ENCODE measurements around the gene TMEM229B. TPM values are rescaled to one million over a fixed set of nuclear protein-coding genes. Genes with fewer than 3 reads are reported as not detected.
"Not testable (repeated sequence)": the region's sequence is repeated elsewhere in the genome, so short reads cannot be mapped to it uniquely, and the experiment has no call there.

TMEM229B gene
- total RNA-seq, 1 experiment from 2014 or later: 0.07 TPM

DNA sequence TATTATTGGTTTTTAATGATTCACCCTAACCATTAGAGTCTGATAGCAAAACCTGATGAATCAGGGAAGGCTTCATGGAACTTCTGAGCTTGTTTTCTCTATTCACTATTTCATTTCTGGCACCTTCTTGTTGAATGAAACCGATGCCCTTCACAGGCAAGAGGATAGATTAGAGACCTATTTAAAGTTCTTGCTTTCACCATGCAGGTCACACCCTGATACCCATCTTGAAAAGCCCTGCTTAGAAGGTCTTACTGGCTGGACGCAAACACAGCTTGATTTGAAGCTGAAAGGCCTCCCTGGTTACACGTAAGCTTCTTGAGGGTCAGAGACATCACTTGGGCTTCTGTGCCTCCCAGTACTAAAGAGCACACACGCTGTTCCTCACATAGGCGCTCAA, 29.2 kb downstream of the TMEM229B start:
- DNase-seq (ENCODE audit: extremely low read depth, low read depth): no peak

- DNase-seq (ENCODE audit: extremely low read depth, low read depth): no peak
These were observed 30.7 kb downstream of the TMEM229B start for GRCh38 chr14:67457782-67458181.

DNA sequence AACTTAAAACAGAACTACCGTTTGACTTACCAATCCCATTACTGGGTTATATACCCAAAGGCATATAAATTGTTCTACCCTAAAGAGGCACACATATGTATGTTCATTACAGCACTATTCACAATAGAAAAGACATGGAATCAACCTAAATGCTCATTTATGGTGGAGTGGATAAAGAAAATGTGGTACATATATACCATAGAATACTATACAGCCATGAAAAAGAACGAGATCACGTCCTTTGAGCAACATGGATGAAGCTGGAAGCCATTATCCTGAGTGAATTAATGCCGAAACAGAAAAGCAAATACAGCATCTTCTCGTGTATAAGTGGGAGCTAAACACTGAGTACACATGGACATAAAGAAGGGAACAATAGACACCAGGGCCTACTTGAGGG, 31.8 kb downstream of the TMEM229B start:
- DNase-seq (ENCODE audit: extremely low read depth, low read depth): no peak

DNA sequence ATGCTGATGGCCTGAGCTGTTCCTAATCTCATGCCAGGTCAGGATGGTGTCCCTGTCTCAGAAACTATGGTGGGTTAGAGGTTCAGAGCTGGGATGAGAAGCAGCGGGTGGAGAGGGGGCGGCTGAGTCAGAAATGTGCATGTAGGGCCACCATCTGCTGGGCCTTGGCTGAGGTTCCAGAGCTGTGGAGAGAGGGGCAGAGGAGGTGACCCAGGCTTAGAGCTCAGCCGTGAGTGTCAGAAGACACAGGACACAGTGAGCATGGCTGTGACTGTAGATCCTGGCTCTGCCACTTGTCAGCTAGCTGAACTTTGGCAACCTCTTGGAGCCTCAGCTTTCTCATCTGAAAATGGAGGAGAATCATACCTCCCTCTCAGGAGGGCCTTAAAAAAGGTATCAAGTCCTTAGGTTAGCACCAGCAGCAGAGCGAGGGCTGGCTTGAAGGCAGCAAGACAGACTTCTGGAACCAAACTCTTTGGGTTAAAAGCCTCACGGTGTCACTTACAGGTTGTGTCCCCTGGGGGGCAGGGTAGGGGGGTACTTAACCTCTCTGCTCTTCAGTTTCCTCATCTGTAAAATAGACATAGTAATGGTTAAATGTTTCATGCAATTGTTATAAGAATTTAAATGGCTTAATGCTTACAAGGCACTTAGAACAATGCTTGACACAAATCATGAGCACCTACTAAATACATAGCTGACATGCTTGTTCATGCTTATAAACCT, 34.8 kb downstream of the TMEM229B start:
- no peak for DNase-seq (ENCODE audit: extremely low read depth, low read depth)

DNA sequence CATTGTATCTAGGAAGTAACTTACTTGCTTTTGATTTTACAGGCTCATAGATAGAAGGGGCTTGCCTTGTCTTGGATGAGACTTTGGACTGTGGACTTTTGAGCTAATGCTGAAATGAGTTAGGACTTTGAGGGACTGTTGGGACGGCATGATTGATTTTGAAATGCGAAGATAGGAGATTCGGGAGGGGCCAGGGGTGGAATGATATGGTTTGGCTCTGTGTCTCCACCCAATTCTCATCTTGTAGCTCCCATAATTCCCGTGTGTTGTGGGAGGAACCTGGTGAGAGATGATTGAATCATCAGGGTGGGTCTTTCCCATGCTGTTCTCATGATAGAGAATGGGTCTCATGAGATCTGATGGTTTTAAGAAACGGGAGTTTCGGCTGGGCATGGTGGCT, 36.9 kb downstream of the TMEM229B start:
- not testable (repeated sequence) for DNase-seq (ENCODE audit: extremely low read depth, low read depth)

DNA sequence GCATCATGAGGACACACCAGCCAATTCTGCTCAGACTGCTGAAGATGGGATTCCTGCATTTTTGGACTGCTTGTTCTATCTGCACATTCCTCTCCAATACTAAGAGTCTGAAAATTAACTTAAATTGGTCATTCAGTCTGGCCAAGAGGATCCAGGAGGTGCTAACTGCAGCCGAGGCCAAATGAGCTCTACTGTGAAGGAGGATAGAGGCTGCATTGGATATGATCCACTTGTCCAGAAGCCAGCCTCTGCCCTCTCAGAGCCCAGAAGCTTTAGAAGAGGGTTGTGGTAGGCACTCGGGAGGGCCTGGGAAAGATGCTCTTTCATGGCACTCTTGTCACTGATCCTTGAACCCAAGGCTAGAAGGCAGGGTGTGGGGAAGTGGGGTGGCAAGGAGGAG, 39.4 kb downstream of the TMEM229B start:
- no peak for DNase-seq (ENCODE audit: extremely low read depth, low read depth)

DNA sequence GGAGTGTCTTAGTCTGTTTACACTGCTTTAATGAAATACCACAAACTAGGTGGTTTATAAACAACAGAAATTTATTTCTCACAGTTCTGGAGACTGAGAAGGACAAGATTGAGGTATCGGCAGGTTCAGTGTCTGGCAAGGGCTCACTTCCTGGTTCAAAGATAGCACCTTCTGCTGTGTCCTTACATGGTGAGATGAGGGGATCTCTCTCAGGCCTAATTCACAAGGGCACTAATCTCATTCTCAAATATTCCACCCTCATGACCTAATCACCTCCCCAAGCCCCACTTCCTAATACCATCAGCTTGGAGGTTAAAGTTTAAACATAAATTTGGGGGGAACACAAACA, 41.5 kb downstream of the TMEM229B start:
- DNase-seq (ENCODE audit: extremely low read depth, low read depth): no peak

DNA sequence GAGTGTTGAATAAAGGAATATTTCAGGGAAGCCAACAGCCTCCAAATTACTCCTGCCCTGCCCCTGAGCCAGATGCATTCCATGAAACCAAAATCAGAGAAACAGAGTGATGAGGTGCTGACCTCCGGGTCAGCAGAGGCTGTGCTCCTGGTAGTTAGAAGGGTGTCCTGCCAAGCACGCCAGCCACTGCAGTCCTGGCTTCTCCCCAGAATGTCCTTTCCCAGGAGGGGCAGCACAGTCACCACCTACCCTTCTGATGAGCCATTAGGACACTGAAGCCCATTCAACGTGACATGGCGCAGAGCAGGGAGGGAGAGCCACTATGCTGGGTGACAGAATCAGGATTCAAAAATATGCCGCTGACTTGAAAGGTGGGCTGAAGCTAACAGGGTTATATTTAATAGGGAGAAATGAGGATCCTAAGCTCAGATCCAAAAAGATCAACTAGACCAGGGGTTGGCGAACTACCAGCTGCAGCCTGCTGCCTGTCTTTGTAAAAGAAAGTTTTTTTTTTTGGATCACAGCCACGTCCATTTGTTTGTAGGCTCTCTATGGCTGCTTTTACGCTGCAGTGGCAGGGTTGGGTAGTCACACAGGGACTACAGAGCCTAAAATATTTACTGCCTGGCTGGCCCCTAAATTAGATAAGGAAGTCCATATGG, 42.0 kb downstream of the TMEM229B start:
- DNase-seq (ENCODE audit: extremely low read depth, low read depth): no peak

GRCh38 chr14:67444395-67444794, 44.1 kb downstream of the TMEM229B start:
- DNase-seq (ENCODE audit: extremely low read depth, low read depth): no peak

- no peak for DNase-seq (ENCODE audit: extremely low read depth, low read depth)
These were observed 46.2 kb downstream of the TMEM229B start for GRCh38 chr14:67442139-67442906.

GRCh38 chr14:67441672-67442071, 46.8 kb downstream of the TMEM229B start:
- no peak for DNase-seq (ENCODE audit: extremely low read depth, low read depth)

- DNase-seq (ENCODE audit: extremely low read depth, low read depth): no peak
These were observed 47.3 kb downstream of the TMEM229B start for GRCh38 chr14:67441256-67441655.

DNA sequence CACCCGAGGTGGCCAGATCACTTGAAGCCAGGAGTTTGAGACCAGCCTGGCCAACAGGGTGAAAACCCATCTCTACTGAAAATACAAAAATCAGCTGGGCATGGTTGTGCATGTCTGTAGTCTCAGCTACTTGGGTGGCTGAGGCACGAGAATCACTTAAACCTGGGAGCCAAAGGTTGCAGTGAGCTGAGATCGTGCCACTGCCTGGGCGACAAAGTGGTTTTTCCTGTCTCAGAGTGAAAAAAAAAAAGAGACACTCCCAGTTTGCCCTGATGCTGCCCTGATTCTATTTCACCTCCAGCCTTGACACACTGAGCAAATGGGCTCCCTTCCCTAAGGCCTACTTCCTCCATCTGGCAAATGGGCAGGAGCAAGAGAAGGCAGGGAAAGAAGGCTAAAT, 48.0 kb downstream of the TMEM229B start:
- no peak for DNase-seq (ENCODE audit: extremely low read depth, low read depth)

DNA sequence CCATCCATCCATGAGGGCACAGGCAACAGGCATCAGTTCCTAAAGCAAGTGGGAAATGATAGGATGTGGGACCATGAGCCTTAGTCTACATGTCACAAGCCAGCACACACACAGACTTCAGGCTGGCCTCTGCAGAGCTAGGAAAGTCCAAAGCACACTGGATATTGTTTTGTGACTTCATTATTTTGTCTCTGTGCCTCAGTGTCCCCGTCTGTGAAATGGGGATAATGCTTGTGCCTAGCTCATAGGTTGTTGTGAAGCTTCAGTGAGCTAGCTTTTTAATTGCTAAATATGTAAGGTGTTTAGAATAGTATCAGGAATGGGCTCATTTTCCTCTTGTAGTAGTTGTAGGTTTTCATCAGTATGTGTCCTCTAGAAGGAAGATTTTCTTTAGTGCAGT, 49.6 kb downstream of the TMEM229B start:
- DNase-seq (ENCODE audit: extremely low read depth, low read depth): no peak

DNA sequence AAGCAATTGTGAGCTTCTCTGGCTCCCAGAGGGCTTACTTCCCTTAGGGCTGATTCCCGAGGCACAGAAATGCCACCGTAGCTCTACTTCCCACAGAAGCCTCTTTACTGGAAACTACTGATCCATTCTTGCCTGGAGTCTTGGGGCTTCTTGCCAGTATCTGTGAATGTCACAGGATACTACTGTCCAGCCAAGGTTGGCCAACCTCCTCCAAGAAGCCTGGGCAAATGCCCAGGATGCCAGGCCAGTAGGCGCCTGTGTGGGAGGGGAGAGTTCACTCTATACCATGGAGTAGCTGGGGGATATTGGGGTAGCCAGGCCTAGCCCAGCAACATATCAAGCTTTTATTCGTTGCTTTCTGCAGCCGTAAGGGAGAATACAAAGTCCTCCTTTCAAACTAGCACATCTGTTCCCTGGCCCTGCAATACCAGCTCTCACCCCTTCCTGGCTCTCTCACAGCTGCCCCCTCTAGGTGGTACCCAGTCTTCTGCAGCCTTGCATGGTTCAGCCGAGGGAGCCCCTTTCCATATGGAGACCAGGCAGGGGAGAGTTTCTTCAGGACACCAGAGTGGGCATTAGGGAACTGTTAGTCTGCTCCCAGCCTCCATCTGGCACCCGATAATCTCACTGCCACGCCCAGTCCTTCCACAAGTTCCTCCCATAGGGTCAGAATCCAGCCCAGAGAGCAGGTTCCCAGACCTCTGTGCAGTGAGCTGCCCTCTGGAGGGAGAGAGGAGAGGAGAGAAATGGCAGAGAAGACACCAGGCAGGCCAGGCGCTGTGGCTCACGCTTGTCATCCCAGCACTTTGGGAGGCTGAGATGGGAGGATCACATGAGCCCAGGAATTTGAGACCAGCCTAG, 52.3 kb downstream of the TMEM229B start:
- no peak for DNase-seq (ENCODE audit: extremely low read depth, low read depth)

- DNase-seq (ENCODE audit: extremely low read depth, low read depth): no peak
These were observed 52.9 kb downstream of the TMEM229B start for GRCh38 chr14:67435603-67436002.

- no peak for DNase-seq (ENCODE audit: extremely low read depth, low read depth)
These were observed 56.4 kb downstream of the TMEM229B start for GRCh38 chr14:67432050-67432564.

GRCh38 chr14:67429510-67430205, 58.9 kb downstream of the TMEM229B start:
- DNase-seq (ENCODE audit: extremely low read depth, low read depth): no peak

GRCh38 chr14:67428501-67429031, 60.0 kb downstream of the TMEM229B start:
- no peak for DNase-seq (ENCODE audit: extremely low read depth, low read depth)

Measured in NCI-H460 (cell line).